K562 (cell line): ENCODE results near the gene ZCRB1. TPM values are rescaled to one million over a fixed set of nuclear protein-coding genes. Genes with fewer than 3 reads are reported as not detected.

Experiments
- ATAC-seq: fragments of 200-7000 bp; cut with Tn5 transposase; 3 replicates; pipeline ENCODE4 v1.9.1; 2020; ENCODE audit warnings: moderate library complexity
- BruUV-seq: library from RNA; stranded (reverse); fragments of 400-500 nt; replicated peaks from 2 replicates; lab custom pipeline; 2021; lab: Mats Ljungman, UMichigan
- CTCF ChIA-PET: fragments of 300-600 bp; formaldehyde crosslinking; extraction: SDS; loops from one replicate; lab custom pipeline; 2021; ENCODE audit warnings: low intra/inter-chr PET ratio; lab: Yijun Ruan, JAX
- POLR2A ChIA-PET: fragments of 300-600, 350-650 bp; sonication (Branson Sonifier 250); formaldehyde crosslinking; extraction: SDS; loops from one replicate; lab custom pipeline; 2021; ENCODE audit warnings: antibody characterized with exemption, inconsistent platforms; lab: Yijun Ruan, JAX
- DNase-seq, 4 experiments: peaks; one replicate each; pipeline versions ENCODE4 v3.0.0 to v3.0.0-alpha.2; 2011 to 2018; ENCODE audit warnings: low spot score in 3 of 4, mixed read lengths in 3 of 4; ENCODE audit errors: extremely low read depth in 1 of 4
- FAIRE-seq: peaks from 2 replicates; lab custom pipeline; 2011; peaks lifted over from hg19 to GRCh38; lab: Jason Lieb, UNC
- H2AFZ ChIP-seq: 2 replicates; pipeline ENCODE4 v1.6.0; 2011; ENCODE audit warnings: low read depth, low read length, control low read depth, inconsistent platforms
- H3K27ac ChIP-seq: fragments of 200-600 bp; 3 replicates; pipeline ENCODE4 v1.8.0; 2011; ENCODE audit warnings: low read depth, mild to moderate bottlenecking, control low read depth, inconsistent platforms, low read length, moderate library complexity, mixed read lengths; ENCODE audit errors: extremely low read depth
- H3K27me3 ChIP-seq, 2 experiments: fragments of 300-600 bp in 1 of 2; 2 replicates in 1 of 2; 3 replicates in 1 of 2; pipeline versions ENCODE4 v1.6.0 to v1.8.0; 2011; ENCODE audit warnings: inconsistent platforms in 2 of 2, low read length in 2 of 2, mild to moderate bottlenecking in 1 of 2, mixed read lengths in 1 of 2, moderate library complexity in 1 of 2; ENCODE audit not compliant: control insufficient read depth in 2 of 2, insufficient read depth in 2 of 2
- H3K36me3 ChIP-seq: fragments of 300-600 bp; 3 replicates; pipeline ENCODE4 v1.8.0; 2011; ENCODE audit warnings: mild to moderate bottlenecking, low read length, inconsistent platforms; ENCODE audit not compliant: control insufficient read depth, insufficient read depth
- H3K4me1 ChIP-seq, 2 experiments: fragments of 200-600 bp in 1 of 2; replicated peaks in 1 of 2; 2 replicates in 1 of 2; 3 replicates in 1 of 2; pipeline versions ENCODE4 v1.5.1 to v1.8.0; 2011; ENCODE audit warnings: inconsistent platforms in 2 of 2, low read length in 2 of 2, mild to moderate bottlenecking in 1 of 2, mixed read lengths in 1 of 2, moderate library complexity in 1 of 2; ENCODE audit not compliant: control insufficient read depth in 2 of 2, insufficient read depth in 2 of 2
- H3K4me2 ChIP-seq: 2 replicates; pipeline ENCODE4 v1.6.1; 2011; ENCODE audit warnings: low read length, control low read depth, inconsistent platforms, mixed read lengths; ENCODE audit not compliant: insufficient read depth
- H3K4me3 ChIP-seq: fragments of 200-600 bp; sonication (generic), shearing (Covaris generic); 2 replicates; pipeline ENCODE4 v1.5.1; 2016; ENCODE audit warnings: control low read depth, inconsistent platforms
- H3K79me2 ChIP-seq: fragments of 200-600 bp; 3 replicates; pipeline ENCODE4 v1.8.0; 2011; ENCODE audit warnings: low read length, inconsistent platforms; ENCODE audit not compliant: control insufficient read depth, insufficient read depth
- H3K9ac ChIP-seq, 2 experiments: 2 replicates each; pipeline versions ENCODE4 v1.6.0 to v1.6.1; 2011; ENCODE audit warnings: low read depth in 2 of 2, low read length in 2 of 2, control low read depth in 1 of 2, inconsistent platforms in 1 of 2, mild to moderate bottlenecking in 1 of 2, mixed read lengths in 1 of 2; ENCODE audit not compliant: insufficient read depth in 1 of 2
- H3K9me1 ChIP-seq: one replicate; pipeline ENCODE4 v1.6.0; 2011; ENCODE audit warnings: inconsistent platforms, mild to moderate bottlenecking, low read length, moderate library complexity; ENCODE audit not compliant: control insufficient read depth, insufficient read depth
- H3K9me3 ChIP-seq: replicated peaks from 2 replicates; pipeline ENCODE4 v1.5.1; 2011; ENCODE audit warnings: low read depth, low read length, inconsistent platforms; ENCODE audit not compliant: control insufficient read depth, insufficient read depth
- H4K20me1 ChIP-seq: replicated peaks from 2 replicates; pipeline ENCODE4 v1.6.1; 2011; ENCODE audit warnings: low read length, inconsistent platforms, mixed read lengths; ENCODE audit not compliant: control insufficient read depth, insufficient read depth
- ILK ChIP-seq: fragments of 450-650 bp; IDR thresholded peaks from 2 replicates; pipeline ENCODE4 v1.6.1; 2016; ENCODE audit warnings: missing genetic modification characterization, low read depth, mild to moderate bottlenecking, missing compliant biosample characterization, moderate library complexity, borderline replicate concordance
- POLR3G ChIP-seq: IDR thresholded peaks from 2 replicates; pipeline ENCODE4 v1.6.1; 2011; ENCODE audit not compliant: insufficient read length, insufficient replicate concordance; ENCODE audit errors: extremely low read depth
- PRPF4 ChIP-seq: fragments of 200-400 bp; formaldehyde crosslinking; IDR thresholded peaks from one replicate; pipeline ENCODE4 v1.6.1; 2017; ENCODE audit warnings: low read length, low read depth, mild to moderate bottlenecking; ENCODE audit not compliant: insufficient read depth, poor library complexity, severe bottlenecking
- ZNF133 ChIP-seq: fragments of 250-450 bp; sonication (Bioruptor Pico); IDR thresholded peaks from 2 replicates; pipeline ENCODE4 v1.4.0; 2020; ENCODE audit warnings: mild to moderate bottlenecking
- WGBS: fragments of 100-300 bp; shearing (Covaris generic); methylation state at CpG from one replicate; pipeline ENCODE4 v1.1.6; 2016; ENCODE audit warnings: low coverage, mixed read lengths; ENCODE audit not compliant: insufficient coverage; ENCODE audit errors: missing lambda C conversion rate; 5-methylcytosine and 5-hydroxymethylcytosine counted together
- in situ Hi-C: fragments of 300-500 bp; cut with MboI; formaldehyde crosslinking; loops from 4 replicates; pipeline ENCODE4 v1.15.0; 2018; ENCODE audit warnings: inconsistent platforms, mixed read lengths
- intact Hi-C: fragments of 100-400 bp; cut with micrococcal nuclease; formaldehyde crosslinking; loops from 2 replicates; pipeline ENCODE4 v1.14.2; 2022
- polyA plus RNA-seq, 8 experiments: library from polyadenylated mRNA; depleted of rRNA in 4 of 8; stranded (reverse) in 5 of 8; unstranded in 3 of 8; fragments of >200 nt; fragmentation: Nextera tagmentation in 2 of 8; fragmentation: Illumina TruSeq in 1 of 8; extraction: Ambion mirVana in 2 of 8; extraction: Trizol in 1 of 8; gene quantifications; 2 replicates each; pipeline versions ENCODE4 v1.2.1 to v1.2.3, GENCODE V29; 2011 to 2014; ENCODE audit warnings: inconsistent platforms in 1 of 8, missing spikeins in 1 of 8
- total RNA-seq, 7 experiments: library from RNA; depleted of rRNA in 6 of 7; stranded (reverse); fragments of >200 nt in 6 of 7; fragmentation: Illumina TruSeq in 2 of 7; extraction: Trizol in 2 of 7; gene quantifications; 2 replicates each; pipeline versions ENCODE4 v1.2.1 to v1.2.3, GENCODE V29; 2011 to 2021; ENCODE audit warnings: low replicate concordance in 1 of 7
- TF ChIP-seq, protein P1 (sequence below), 2 experiments: fragments of 250-450 bp in 1 of 2; fragments of 450-650 bp in 1 of 2; sonication (Bioruptor Pico) in 1 of 2; IDR thresholded peaks; 2 replicates each; pipeline versions ENCODE4 v1.6.1 to v1.8.0; 2016 to 2021; ENCODE audit warnings: mild to moderate bottlenecking in 2 of 2, moderate library complexity in 2 of 2, missing compliant biosample characterization in 1 of 2, missing genetic modification characterization in 1 of 2
- TF ChIP-seq, protein P2 (sequence below): fragments of 450-650 bp; IDR thresholded peaks from 2 replicates; pipeline ENCODE4 v1.6.1; 2016; ENCODE audit warnings: antibody characterized with exemption

ZCRB1 gene
- total and polyA plus RNA-seq, 9 of the 15 experiments (the other 6 are each of a cell fraction or from before 2014, with no cell fraction given) = 36.0 to 102 (median 51.0) TPM

DNA sequence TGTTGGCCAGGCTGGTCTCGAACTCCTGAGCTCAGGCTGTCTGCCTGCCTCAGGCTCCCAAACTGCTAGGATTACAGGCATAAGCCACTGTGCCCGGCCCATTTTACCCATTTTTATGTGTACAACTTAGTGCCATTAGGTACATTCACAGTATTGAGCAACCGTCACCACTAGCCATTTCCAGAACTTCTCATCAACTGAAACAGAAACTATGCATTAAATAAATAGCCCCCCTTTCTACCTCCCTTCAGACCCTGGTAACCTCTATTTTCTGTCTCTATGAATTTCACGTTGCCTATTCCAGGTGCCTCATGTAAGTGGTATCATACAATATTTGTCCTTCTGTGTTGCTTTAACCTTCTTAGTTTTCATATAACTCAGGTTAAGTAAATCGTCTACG is 15.9 kb downstream of the ZCRB1 start:
- no peaks in the 10 kb centered on the region for H3K9me3 ChIP-seq

More for the DNA sequence above, 15.9 kb downstream of the ZCRB1 start:
- CTCF ChIA-PET = no interaction called here
- Histone ChIP-seq H3K4me3 (no peak overlapping the region), H3K79me2 (no peaks in the 10 kb centered on the region), H3K4me2 (no peak overlapping the region), H3K9me1 (no peaks in the 10 kb centered on the region), H3K27me3 (no peaks in the 10 kb centered on the region), H4K20me1 (no peaks in the 10 kb centered on the region; the same call in 1 of the 2 replicates), H3K27ac (no peak overlapping the region), H3K9ac (no peak overlapping the region), H2AFZ (no peak overlapping the region), H3K36me3 (peaks cover 17% of the 10 kb centered on the region; the same call in 2 of the 3 replicates), H3K4me1 (no peaks in the 10 kb centered on the region)
- TF ChIP-seq ZNF133 (CRISPR knock-in tag) = no peak
- TF ChIP-seq, protein P1, sequence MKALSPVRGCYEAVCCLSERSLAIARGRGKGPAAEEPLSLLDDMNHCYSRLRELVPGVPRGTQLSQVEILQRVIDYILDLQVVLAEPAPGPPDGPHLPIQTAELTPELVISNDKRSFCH (CRISPR knock-in tag; IDR thresholded peaks at IDR 0.05) = no peak
- TF ChIP-seq, protein P1 (tag; IDR thresholded peaks at IDR 0.05) = no peak
- no peak for TF ChIP-seq POLR3G
- TF ChIP-seq, protein P2, sequence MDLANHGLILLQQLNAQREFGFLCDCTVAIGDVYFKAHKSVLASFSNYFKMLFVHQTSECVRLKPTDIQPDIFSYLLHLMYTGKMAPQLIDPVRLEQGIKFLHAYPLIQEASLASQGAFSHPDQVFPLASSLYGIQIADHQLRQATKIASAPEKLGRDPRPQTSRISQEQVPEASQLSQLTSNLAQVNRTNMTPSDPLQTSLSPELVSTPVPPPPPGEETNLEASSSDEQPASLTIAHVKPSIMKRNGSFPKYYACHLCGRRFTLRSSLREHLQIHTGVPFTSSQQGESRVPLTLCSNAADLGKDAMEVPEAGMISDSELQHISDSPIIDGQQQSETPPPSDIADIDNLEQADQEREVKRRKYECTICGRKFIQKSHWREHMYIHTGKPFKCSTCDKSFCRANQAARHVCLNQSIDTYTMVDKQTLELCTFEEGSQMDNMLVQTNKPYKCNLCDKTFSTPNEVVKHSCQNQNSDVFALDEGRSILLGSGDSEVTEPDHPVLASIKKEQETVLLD = no peak
- TF ChIP-seq PRPF4 = no peak
- no peak for TF ChIP-seq ILK (tag)
- FAIRE-seq = no peak
- intact Hi-C loops (no loop called here), in situ Hi-C loops (no loop called here)
- POLR2A ChIA-PET = no interaction called here
- DNase-seq = no peak
- BruUV-seq = no TSS peak
- ATAC-seq = no peak
- WGBS = 58% methylated on average over 6 of the region's 6 CpGs
